Naive thymus-derived CD4-positive, alpha-beta T cell (primary cell): ENCODE measurements around the gene DDX1. TPM values are rescaled to one million over a fixed set of nuclear protein-coding genes. Genes with fewer than 3 reads are reported as not detected.

Experiments used
- ATAC-seq: fragments of 150-1000 bp; cut with Tn5 transposase; 2 replicates; pipeline ENCODE4 v1.10.0; 2021; ENCODE audit warnings: mild to moderate bottlenecking, moderate library complexity
- CTCF ChIA-PET: fragments of 350-600 bp; sonication (Branson Sonifier 250); formaldehyde crosslinking; loops from one replicate; lab custom pipeline; 2021; ENCODE audit warnings: antibody characterized with exemption; lab: Charles Lee
- POLR2A ChIA-PET: fragments of 350-600 bp; sonication (Branson Sonifier 250); formaldehyde crosslinking; loops from one replicate; lab custom pipeline; 2021; ENCODE audit warnings: antibody characterized with exemption, inconsistent platforms; lab: Charles Lee
- DNase-seq, 9 donors: peaks; one replicate each; pipeline versions ENCODE4 v3.0.0 to v3.0.0-alpha.2; 2020 to 2022; ENCODE audit warnings: mixed read lengths in 1 of 9
- H3K27ac ChIP-seq: one replicate; pipeline ENCODE4 v1.7.0; 2013; ENCODE audit warnings: mild to moderate bottlenecking, low read depth, low read length, moderate library complexity
- H3K27me3 ChIP-seq, 2 donors: one replicate each; pipeline ENCODE4 v1.7.0; 2013; ENCODE audit warnings: low read length in 2 of 2, mild to moderate bottlenecking in 2 of 2, moderate library complexity in 2 of 2; ENCODE audit not compliant: control insufficient read depth in 2 of 2, insufficient read depth in 2 of 2
- H3K36me3 ChIP-seq, 3 experiments: 1 replicate in 2 of 3; 2 replicates in 1 of 3; pipeline ENCODE4 v1.7.0; 2013; ENCODE audit warnings: low read length in 3 of 3, mild to moderate bottlenecking in 3 of 3, moderate library complexity in 1 of 3; ENCODE audit not compliant: insufficient read depth in 3 of 3, control insufficient read depth in 2 of 3
- H3K4me1 ChIP-seq, 2 donors: one replicate each; pipeline ENCODE4 v1.7.0; 2013; ENCODE audit warnings: low read length in 2 of 2, mild to moderate bottlenecking in 2 of 2, moderate library complexity in 1 of 2; ENCODE audit not compliant: control insufficient read depth in 2 of 2, insufficient read depth in 2 of 2
- H3K4me3 ChIP-seq: 2 replicates; pipeline ENCODE4 v1.7.0; 2013; ENCODE audit warnings: mild to moderate bottlenecking, low read length
- H3K9me3 ChIP-seq, 3 experiments: 1 replicate in 2 of 3; 2 replicates in 1 of 3; pipeline ENCODE4 v1.7.0; 2013; ENCODE audit warnings: low read length in 3 of 3; ENCODE audit not compliant: control insufficient read depth in 2 of 3
- H3K27ac Mint-ChIP-seq, 9 donors: one replicate each; pipeline ENCODE4 v1.8.0; 2020 to 2022; ENCODE audit warnings: mixed read lengths in 9 of 9, mild to moderate bottlenecking in 8 of 9, moderate library complexity in 5 of 9, inconsistent platforms in 2 of 9
- H3K27me3 Mint-ChIP-seq, 5 donors: one replicate each; pipeline ENCODE4 v1.8.0; 2021 to 2022; ENCODE audit warnings: mixed read lengths in 5 of 5, mild to moderate bottlenecking in 1 of 5
- H3K36me3 Mint-ChIP-seq, 5 donors: one replicate each; pipeline ENCODE4 v1.8.0; 2020 to 2022; ENCODE audit warnings: mixed read lengths in 5 of 5, mild to moderate bottlenecking in 3 of 5, inconsistent platforms in 1 of 5
- H3K4me1 Mint-ChIP-seq, 7 donors: one replicate each; pipeline ENCODE4 v1.8.0; 2020 to 2022; ENCODE audit warnings: mixed read lengths in 7 of 7, mild to moderate bottlenecking in 3 of 7, inconsistent platforms in 1 of 7
- H3K4me3 Mint-ChIP-seq, 10 donors: one replicate each; pipeline ENCODE4 v1.8.0; 2020 to 2022; ENCODE audit warnings: mild to moderate bottlenecking in 10 of 10, mixed read lengths in 10 of 10, moderate library complexity in 6 of 10, inconsistent platforms in 2 of 10
- H3K9me3 Mint-ChIP-seq, 11 donors: one replicate each; pipeline ENCODE4 v1.8.0; 2020 to 2022; ENCODE audit warnings: mixed read lengths in 11 of 11, mild to moderate bottlenecking in 4 of 11, inconsistent platforms in 1 of 11, moderate library complexity in 1 of 11
- intact Hi-C, 2 donors: fragments of 100-400 bp; cut with micrococcal nuclease; formaldehyde crosslinking; loops; one replicate each; pipeline ENCODE4 v1.15.1; 2023
- polyA plus RNA-seq, 2 donors: library from polyadenylated mRNA; unstranded; fragments of 300-500 nt; fragmentation: Illumina TruSeq; gene quantifications; one replicate each; pipeline ENCODE4 v1.2.3, GENCODE V29; 2021
- total RNA-seq, 6 experiments: library from RNA in 5 of 6; stranded (reverse) in 5 of 6; gene quantifications; 1 replicate in 5 of 6; 2 replicates in 1 of 6; pipeline ENCODE4 v1.2.3 and lab custom pipeline; 2021 to 2026

The DDX1 gene
- total and polyA plus RNA-seq, 7 experiments from 2014 or later = 30.2 to 75.7 (median 58.0) TPM

DNA sequence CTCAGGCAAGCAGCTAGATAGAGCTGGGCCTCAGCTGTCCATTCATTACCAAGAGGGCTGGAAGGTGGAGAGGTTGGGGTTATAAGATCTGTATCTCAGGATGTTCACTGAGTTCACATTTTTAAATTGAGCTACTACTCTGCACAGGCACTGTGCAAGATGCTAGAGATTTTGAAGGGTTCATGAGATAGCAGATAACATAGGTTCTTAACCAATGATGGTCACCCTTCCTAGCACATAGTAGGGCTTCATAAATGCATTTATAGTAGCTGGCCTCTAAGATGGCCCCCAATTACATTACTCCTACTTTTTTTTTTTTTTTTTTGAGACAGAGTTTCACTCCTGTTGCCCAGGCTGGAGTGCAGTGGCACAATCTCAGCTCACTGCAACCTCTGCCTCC is 79.7 kb downstream of the DDX1 start:
- CTCF ChIA-PET = no interaction called here
- peaks cover 0 to 3% (median 0%) of the 10 kb centered on the region in 5 donors for H3K36me3 Mint-ChIP-seq
- intact Hi-C loops = no loop called here

DNA sequence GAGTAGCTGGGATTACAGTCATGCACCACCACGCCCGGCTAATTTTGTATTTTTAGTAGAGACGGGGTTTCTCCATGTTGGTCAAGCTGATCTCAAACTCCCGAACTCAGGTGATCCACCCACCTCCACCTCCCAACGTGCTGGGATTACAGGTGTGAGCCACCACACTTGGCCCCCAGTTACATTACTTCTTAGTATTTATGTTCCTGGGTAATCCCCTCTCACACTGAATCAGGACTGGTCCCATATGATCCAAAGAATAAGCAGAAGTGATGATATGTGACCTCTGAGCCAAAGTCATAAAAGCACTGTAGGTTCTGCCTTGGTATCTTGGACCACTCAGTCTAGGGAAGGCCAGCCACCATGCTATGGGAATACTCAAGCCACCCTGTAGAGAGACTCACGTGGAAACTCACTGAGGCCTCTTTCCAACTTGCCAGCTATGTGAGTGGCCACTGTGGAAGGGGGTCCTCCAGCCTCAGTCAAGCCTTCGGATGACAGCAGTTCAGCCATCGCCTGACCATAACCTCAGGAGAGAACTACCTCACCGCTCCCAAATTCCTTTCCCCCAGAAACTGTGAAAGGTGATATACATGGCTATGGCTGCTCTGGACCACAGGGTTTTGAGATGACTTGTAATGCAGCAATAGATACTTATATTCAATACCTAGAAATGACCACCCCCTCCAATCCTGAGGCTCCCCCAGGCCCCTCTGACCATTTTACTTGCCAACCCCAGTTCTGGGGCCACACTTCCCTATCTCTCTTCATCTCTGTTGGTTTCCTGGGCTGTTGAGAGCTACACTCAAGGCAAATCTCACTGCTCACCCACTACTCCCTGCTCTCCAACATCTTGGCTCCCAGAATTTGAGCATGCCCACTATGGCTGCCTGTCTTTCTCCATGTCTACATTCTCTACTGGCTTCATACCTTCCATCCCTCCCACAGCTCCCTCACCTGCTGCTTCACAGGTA is 80.5 kb downstream of the DDX1 start:
- ATAC-seq (no peak), DNase-seq (no peak)
- Histone ChIP-seq H3K27ac (no peak overlapping the region), H3K4me3 (no peak overlapping the region), H3K36me3 (no peaks in the 10 kb centered on the region), H3K4me1 (no peaks in the 10 kb centered on the region), H3K27me3 (no peaks in the 10 kb centered on the region), H3K9me3 (no peaks in the 10 kb centered on the region)
- peaks cover 2 to 22% (median 15%) of the 10 kb centered on the region in 5 donors for H3K27me3 Mint-ChIP-seq
- POLR2A ChIA-PET = no interaction called here
- no peaks in the 10 kb centered on the region for H3K9me3 Mint-ChIP-seq
- intact Hi-C loops = no loop called here
- CTCF ChIA-PET = no interaction called here
- H3K36me3 Mint-ChIP-seq = peaks cover 0 to 3% (median 0%) of the 10 kb centered on the region in 5 donors
- no peak overlapping the region for H3K4me3 Mint-ChIP-seq
- no peaks in the 10 kb centered on the region for H3K4me1 Mint-ChIP-seq
- H3K27ac Mint-ChIP-seq = no peak overlapping the region

More for the DNA sequence above, 79.7 kb downstream of the DDX1 start:
- ATAC-seq = no peak
- POLR2A ChIA-PET = no interaction called here
- Mint-ChIP-seq H3K9me3 (no peaks in the 10 kb centered on the region), H3K4me1 (no peaks in the 10 kb centered on the region), H3K27ac (no peak overlapping the region), H3K4me3 (no peak overlapping the region), H3K27me3 (peaks cover 2 to 22% (median 18%) of the 10 kb centered on the region in 5 donors)
- no peak overlapping the region for H3K27ac ChIP-seq
- no peaks in the 10 kb centered on the region for H3K4me1 ChIP-seq
- no peak for DNase-seq
- H3K27me3 ChIP-seq = no peaks in the 10 kb centered on the region
- no peaks in the 10 kb centered on the region for H3K36me3 ChIP-seq
- H3K9me3 ChIP-seq = no peaks in the 10 kb centered on the region
- no peak overlapping the region for H3K4me3 ChIP-seq

DNA sequence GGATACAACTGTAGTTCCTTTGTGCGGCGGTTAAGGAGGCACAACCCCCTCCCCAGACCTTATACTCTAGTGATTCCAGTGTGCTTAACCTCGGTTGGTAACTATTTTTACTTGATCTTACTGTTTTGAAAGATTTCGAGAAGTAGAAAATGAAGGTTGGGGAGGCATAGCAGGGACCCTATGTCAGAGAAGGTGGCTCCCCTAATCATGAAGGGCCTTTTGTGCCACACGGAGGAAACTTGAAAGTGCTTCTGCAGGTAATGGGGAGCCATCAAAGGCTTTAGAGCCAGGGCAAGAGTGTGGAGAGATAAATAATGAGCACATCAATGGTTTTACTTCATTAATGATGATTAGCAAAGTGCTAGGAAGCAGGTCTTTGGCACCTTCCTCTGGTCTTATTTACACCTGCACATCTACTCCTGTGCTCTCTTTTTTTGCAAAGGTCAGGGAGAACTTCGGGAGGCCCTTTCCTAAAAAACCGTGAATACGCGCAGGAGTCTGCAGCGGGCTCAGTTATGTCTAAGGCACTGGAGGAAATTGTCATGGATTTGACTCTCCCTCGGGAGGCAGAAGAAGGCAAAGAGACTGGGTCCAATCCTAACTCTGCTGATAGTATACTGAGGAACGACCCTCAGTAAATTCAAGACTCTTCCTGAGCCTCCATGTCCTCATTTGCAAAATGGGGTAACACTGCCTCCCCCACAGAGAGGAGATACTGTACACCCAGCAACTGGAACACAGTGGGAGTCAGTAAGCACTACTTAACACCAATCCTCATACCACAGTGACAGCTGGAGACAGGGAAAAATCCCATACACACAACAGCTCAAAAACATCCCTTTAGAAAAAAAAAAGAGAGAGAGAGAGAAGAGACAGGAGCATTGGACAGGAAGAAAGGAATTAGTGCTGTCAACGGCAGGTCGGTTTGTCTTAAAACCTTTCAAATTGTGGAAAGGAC is 81.6 kb downstream of the DDX1 start:
- peaks cover 0 to 3% (median 0%) of the 10 kb centered on the region in 5 donors for H3K36me3 Mint-ChIP-seq
- no peak overlapping the region for H3K27ac Mint-ChIP-seq
- H3K9me3 Mint-ChIP-seq = peaks cover 0 to 1% (median 0%) of the 10 kb centered on the region in 11 donors
- DNase-seq (no peak), ATAC-seq (no peak)
- H3K4me1 ChIP-seq = no peaks in the 10 kb centered on the region
- H3K9me3 ChIP-seq = no peaks in the 10 kb centered on the region
- no peak overlapping the region for H3K4me3 Mint-ChIP-seq
- CTCF ChIA-PET = no interaction called here
- H3K4me3 ChIP-seq = no peak overlapping the region
- H3K27me3 Mint-ChIP-seq = peaks cover under 1 to 22% (median 15%) of the 10 kb centered on the region in 5 donors
- intact Hi-C loops = no loop called here
- no peaks in the 10 kb centered on the region for H3K4me1 Mint-ChIP-seq
- no peak overlapping the region for H3K27ac ChIP-seq
- no peaks in the 10 kb centered on the region for H3K27me3 ChIP-seq
- H3K36me3 ChIP-seq = no peaks in the 10 kb centered on the region
- POLR2A ChIA-PET = no interaction called here

DNA sequence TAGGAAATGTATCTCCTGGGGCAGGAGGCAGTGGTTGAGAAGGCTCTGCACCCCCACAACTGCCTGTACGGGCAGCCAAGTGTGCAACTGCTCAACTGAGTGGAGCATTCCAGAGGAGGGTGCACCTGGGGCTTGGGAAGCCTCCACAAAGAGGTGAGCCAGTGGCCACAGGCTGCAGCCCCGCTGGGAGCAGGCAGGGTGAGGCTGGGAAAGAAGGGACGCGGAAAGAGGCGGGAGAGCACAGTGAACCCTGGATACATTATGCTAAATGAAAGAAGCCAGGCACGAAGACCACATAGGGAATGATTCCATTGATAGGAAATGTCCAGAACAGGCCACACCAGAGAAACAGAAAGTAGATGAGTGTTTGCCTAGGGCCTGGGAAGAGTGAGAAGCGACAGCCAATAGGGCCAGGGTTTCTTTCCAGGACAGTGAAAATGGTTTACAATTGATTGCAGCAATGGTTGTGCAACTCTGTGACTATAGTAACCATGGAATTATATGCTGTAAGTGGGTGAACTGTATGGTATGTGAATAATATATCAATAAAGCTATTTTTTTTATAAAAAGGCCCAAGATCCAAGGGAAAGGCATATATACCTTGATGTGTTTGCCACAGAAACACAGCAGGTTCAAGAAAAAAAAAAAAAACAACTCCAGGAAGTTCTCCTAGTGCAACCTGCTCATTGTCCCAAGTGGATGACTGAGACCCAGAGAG is 82.4 kb downstream of the DDX1 start:
- H3K27me3 Mint-ChIP-seq = peaks cover 0 to 22% (median 15%) of the 10 kb centered on the region in 5 donors
- H3K4me1 Mint-ChIP-seq = no peaks in the 10 kb centered on the region
- H3K9me3 ChIP-seq = no peaks in the 10 kb centered on the region
- H3K4me3 Mint-ChIP-seq = no peak overlapping the region
- H3K27ac Mint-ChIP-seq = no peak overlapping the region
- ChIA-PET CTCF (no interaction called here), POLR2A (no interaction called here)
- no peaks in the 10 kb centered on the region for H3K27me3 ChIP-seq
- H3K36me3 ChIP-seq = no peaks in the 10 kb centered on the region
- ATAC-seq = no peak
- no peak for DNase-seq
- H3K4me1 ChIP-seq = no peaks in the 10 kb centered on the region
- H3K27ac ChIP-seq = no peak overlapping the region
- peaks cover 0 to 1% (median 0%) of the 10 kb centered on the region in 11 donors for H3K9me3 Mint-ChIP-seq
- no peak overlapping the region for H3K4me3 ChIP-seq
- peaks cover 0 to 3% (median 0%) of the 10 kb centered on the region in 5 donors for H3K36me3 Mint-ChIP-seq
- intact Hi-C loops = no loop called here

DNA sequence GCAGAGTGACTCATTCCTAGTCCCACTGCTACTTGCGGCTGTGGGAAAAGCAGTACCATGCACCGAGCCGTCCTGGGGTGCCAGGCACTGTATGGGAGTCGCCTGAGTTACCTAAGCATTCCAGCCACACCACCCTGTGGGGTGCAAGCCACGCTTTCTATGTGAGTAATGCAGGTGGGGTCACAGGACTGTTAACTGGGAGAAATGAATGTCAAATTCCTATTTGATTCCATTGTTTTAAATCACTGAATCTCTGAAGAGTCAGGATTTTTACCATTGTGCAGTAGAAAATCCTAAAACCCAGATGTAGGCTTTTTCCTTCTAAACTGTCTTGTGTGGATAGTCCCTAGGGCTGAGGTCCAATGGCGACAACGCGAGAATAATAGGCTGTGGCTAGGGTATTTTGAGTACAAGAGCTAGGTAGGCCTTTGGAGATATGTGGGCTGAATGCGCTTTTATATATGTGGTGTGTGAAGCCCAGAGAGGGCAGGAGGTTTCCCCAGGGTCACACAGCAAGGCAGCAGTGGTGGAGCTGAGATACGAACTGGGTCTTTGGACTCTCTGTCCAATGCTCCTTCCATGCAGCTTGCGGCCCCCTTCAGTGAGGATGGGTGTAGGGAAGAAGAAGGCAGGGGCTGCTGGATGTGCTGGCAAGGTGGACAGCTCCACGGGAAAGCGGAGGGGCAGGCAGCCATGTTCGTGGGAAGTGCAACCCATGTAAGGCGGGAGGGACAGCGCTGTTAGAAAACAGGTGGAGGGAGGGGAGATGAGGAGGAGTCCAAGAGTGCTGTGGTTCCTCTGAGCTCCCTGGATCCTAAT is 83.2 kb downstream of the DDX1 start:
- Mint-ChIP-seq H3K9me3 (peaks cover 0 to 5% (median 3%) of the 10 kb centered on the region in 11 donors), H3K4me1 (no peaks in the 10 kb centered on the region), H3K36me3 (peaks cover 0 to 3% (median 0%) of the 10 kb centered on the region in 5 donors), H3K27me3 (peaks cover 0 to 22% (median 10%) of the 10 kb centered on the region in 5 donors), H3K27ac (no peak overlapping the region), H3K4me3 (no peak overlapping the region)
- Histone ChIP-seq H3K27ac (no peak overlapping the region), H3K27me3 (no peaks in the 10 kb centered on the region), H3K4me1 (no peaks in the 10 kb centered on the region), H3K9me3 (no peaks in the 10 kb centered on the region), H3K4me3 (no peak overlapping the region), H3K36me3 (no peaks in the 10 kb centered on the region)
- intact Hi-C loops = no loop called here
- ChIA-PET CTCF (no interaction called here), POLR2A (no interaction called here)
- DNase-seq (no peak), ATAC-seq (no peak)
